Left renal pelvis (tissue), 4 donors: ENCODE data around the gene NUP58. TPM values are rescaled to one million over a fixed set of nuclear protein-coding genes. Genes with fewer than 3 reads are reported as not detected.
A peak's percentile ranks its signal among the peaks of the same experiment; 100 is the strongest.
"Not testable (repeated sequence)": the region's sequence is repeated elsewhere in the genome, so short reads cannot be mapped to it uniquely, and the experiment has no call there.

Experiments
- DNase-seq, 4 donors: peaks; one replicate each; pipeline ENCODE4 v3.0.0-alpha.2; 2013; ENCODE audit warnings: low read depth in 4 of 4, low spot score in 3 of 4
- polyA plus RNA-seq, 4 donors: library from polyadenylated mRNA; unstranded; fragments of 120-200 nt; gene quantifications; one replicate each; pipeline ENCODE4 v1.2.1, GENCODE V29; 2013; ENCODE audit not compliant: insufficient read length in 4 of 4

NUP58 gene
- polyA plus RNA-seq, 4 donors, result 43.5 to 60.5 (median 47.0) TPM

- DNase-seq, result peak in 1 of 4 donors; percentile 27
Measured at GRCh38 chr13:25300861-25301346, 521 bp upstream of the NUP58 start.

- no peak for DNase-seq
Measured at GRCh38 chr13:25302121-25302520, 696 bp downstream of the NUP58 start.

- no peak for DNase-seq
Measured at GRCh38 chr13:25306671-25307464, 5.4 kb downstream of the NUP58 start.

- no peak for DNase-seq
Measured at GRCh38 chr13:25310891-25311290, 9.5 kb downstream of the NUP58 start.

- DNase-seq, result not testable (repeated sequence)
Measured at GRCh38 chr13:25318946-25319345, 17.5 kb downstream of the NUP58 start.

GRCh38 chr13:25319771-25320170 is 18.3 kb downstream of the NUP58 start:
- no peak for DNase-seq

GRCh38 chr13:25324100-25324499 is 22.7 kb downstream of the NUP58 start:
- no peak for DNase-seq

GRCh38 chr13:25329706-25330105 is 28.3 kb downstream of the NUP58 start:
- DNase-seq, result no peak

- no peak for DNase-seq
Measured at GRCh38 chr13:25330541-25330940, 29.1 kb downstream of the NUP58 start.

GRCh38 chr13:25335856-25336255 is 34.4 kb downstream of the NUP58 start:
- DNase-seq, result no peak

- no peak for DNase-seq
Measured at GRCh38 chr13:25345576-25345975, 44.2 kb downstream of the NUP58 start.

- DNase-seq, result no peak
Measured at GRCh38 chr13:25347151-25347550, 45.7 kb downstream of the NUP58 start.

GRCh38 chr13:25351404-25351803 is 50.0 kb downstream of the NUP58 start:
- no peak for DNase-seq

- no peak for DNase-seq
Measured at GRCh38 chr13:25352230-25352629, 50.8 kb downstream of the NUP58 start.

GRCh38 chr13:25352806-25353205 is 51.4 kb downstream of the NUP58 start:
- no peak for DNase-seq

GRCh38 chr13:25353344-25353743 is 51.9 kb downstream of the NUP58 start:
- no peak for DNase-seq

GRCh38 chr13:25354377-25354776 is 53.0 kb downstream of the NUP58 start:
- DNase-seq, result no peak

- DNase-seq, result not testable (repeated sequence)
Measured at GRCh38 chr13:25360443-25360842, 59.0 kb downstream of the NUP58 start.

GRCh38 chr13:25365720-25366235 is 64.4 kb downstream of the NUP58 start:
- no peak for DNase-seq

- DNase-seq, result no peak
Measured at GRCh38 chr13:25371158-25371874, 69.9 kb downstream of the NUP58 start.

- no peak for DNase-seq
Measured at GRCh38 chr13:25371875-25372283, 70.5 kb downstream of the NUP58 start, which contains the start of gene ATP8A2. Gene ATP8A2, plus strand, starts transcription at chr13:25371974. Its CDS starts 239 bp downstream, at chr13:25372213.
